HG03575 (cell line): ENCODE data around the gene GLRA2.
"Not testable (repeated sequence)": the region's sequence is repeated elsewhere in the genome, so short reads cannot be mapped to it uniquely, and the experiment has no call there.

ENCODE experiments used
- ATAC-seq: cut with Tn5 transposase; IDR thresholded peaks from one replicate; pipeline ENCODE4 v1.9.1; 2021; ENCODE audit not compliant: unreplicated experiment, insufficient number of reproducible peaks, low FRiP score; ENCODE audit errors: extremely low read depth

Gene GLRA2

GRCh38 chrX:14688331-14688730 lies 159.0 kb downstream of the GLRA2 start:
- ATAC-seq: not testable (repeated sequence)

- no peak for ATAC-seq
These were observed 161.2 kb downstream of the GLRA2 start for GRCh38 chrX:14690553-14690952.

GRCh38 chrX:14694611-14695010 lies 165.3 kb downstream of the GLRA2 start:
- ATAC-seq: no peak

- ATAC-seq: no peak
These were observed 168.1 kb downstream of the GLRA2 start for GRCh38 chrX:14697451-14697850.

GRCh38 chrX:14698790-14699189 lies 169.5 kb downstream of the GLRA2 start:
- ATAC-seq: no peak

GRCh38 chrX:14700982-14701381 lies 171.6 kb downstream of the GLRA2 start:
- no peak for ATAC-seq

- no peak for ATAC-seq
These were observed 172.8 kb downstream of the GLRA2 start for GRCh38 chrX:14702145-14702544.

GRCh38 chrX:14712096-14712495 lies 182.8 kb downstream of the GLRA2 start:
- ATAC-seq: no peak

- no peak for ATAC-seq
These were observed 188.6 kb downstream of the GLRA2 start for GRCh38 chrX:14717949-14718348.

GRCh38 chrX:14718403-14718802 lies 189.1 kb downstream of the GLRA2 start:
- ATAC-seq: no peak

GRCh38 chrX:14729058-14729457 lies 199.7 kb downstream of the GLRA2 start:
- no peak for ATAC-seq

- ATAC-seq: no peak
These were observed 209.3 kb downstream of the GLRA2 start for GRCh38 chrX:14738643-14739042.

- ATAC-seq: no peak
These were observed 224.1 kb downstream of the GLRA2 start for GRCh38 chrX:14753441-14753840.

- no peak for ATAC-seq
These were observed 228.7 kb downstream of the GLRA2 start for GRCh38 chrX:14758029-14758491.

- ATAC-seq: no peak
These were observed 246.1 kb downstream of the GLRA2 start for GRCh38 chrX:14775416-14775815.

- ATAC-seq: no peak
These were observed 247.6 kb downstream of the GLRA2 start for GRCh38 chrX:14776901-14777300.

- ATAC-seq: no peak
These were observed 248.2 kb downstream of the GLRA2 start for GRCh38 chrX:14777525-14777924.

GRCh38 chrX:14779580-14779979 lies 250.2 kb downstream of the GLRA2 start:
- no peak for ATAC-seq
